ENCODE results near the gene NAAA.
A peak's percentile ranks its signal among the peaks of the same experiment; 100 is the strongest.
"Not testable (repeated sequence)": the region's sequence is repeated elsewhere in the genome, so short reads cannot be mapped to it uniquely, and the experiment has no call there.

The NAAA gene

GRCh38 chr4:75919920-75920319 is 20.9 kb downstream of the NAAA start:
- Histone ChIP-seq H3K36me3 (replicated peaks; ENCODE audit: low read depth, low read length) (peaks cover 54% of the 10 kb centered on the region), H3K27ac (ENCODE audit: low read length) (no peak overlapping the region), H3K27me3 (ENCODE audit: low read depth, low read length) (no peaks in the 10 kb centered on the region), H3K9ac (ENCODE audit: low read length) (no peak overlapping the region), H3K4me1 (ENCODE audit: low read length) (no peaks in the 10 kb centered on the region), H3K4me2 (ENCODE audit: low read length) (no peak overlapping the region), H2AFZ (ENCODE audit: low read depth, low read length) (no peak overlapping the region), H3K4me3 (ENCODE audit: low read length) (no peak overlapping the region), H3K79me2 (ENCODE audit: low read length) (no peaks in the 10 kb centered on the region), H3K9me3 (ENCODE audit: insufficient read depth, low read length) (no peaks in the 10 kb centered on the region), H4K20me1 (ENCODE audit: insufficient read depth, low read length) (no peaks in the 10 kb centered on the region)
- no peak for TF ChIP-seq CTCF (IDR thresholded peaks at IDR 0.05; ENCODE audit: low read depth, low read length)
- TF ChIP-seq EZH2phosphoT487 (IDR thresholded peaks at IDR 0.05; ENCODE audit: low read depth): no peak

- Histone ChIP-seq H2AFZ (ENCODE audit: low read depth, low read length) (no peak overlapping the region), H3K9ac (ENCODE audit: low read length) (no peak overlapping the region), H3K36me3 (replicated peaks; ENCODE audit: low read depth, low read length) (peaks cover 38% of the 10 kb centered on the region), H3K4me1 (ENCODE audit: low read length) (no peaks in the 10 kb centered on the region), H3K27ac (ENCODE audit: low read length) (no peak overlapping the region), H3K79me2 (ENCODE audit: low read length) (no peaks in the 10 kb centered on the region), H3K9me3 (ENCODE audit: insufficient read depth, low read length) (no peaks in the 10 kb centered on the region), H4K20me1 (ENCODE audit: insufficient read depth, low read length) (no peaks in the 10 kb centered on the region), H3K27me3 (ENCODE audit: low read depth, low read length) (no peaks in the 10 kb centered on the region), H3K4me2 (ENCODE audit: low read length) (no peak overlapping the region), H3K4me3 (ENCODE audit: low read length) (no peak overlapping the region)
- no peak for TF ChIP-seq EZH2phosphoT487 (IDR thresholded peaks at IDR 0.05; ENCODE audit: low read depth)
- peak; percentile 75 for TF ChIP-seq CTCF (IDR thresholded peaks at IDR 0.05; ENCODE audit: low read depth, low read length)
These were observed 24.6 kb downstream of the NAAA start for GRCh38 chr4:75916091-75916661.

- Histone ChIP-seq H3K79me2 (ENCODE audit: low read length) (no peaks in the 10 kb centered on the region), H3K27ac (ENCODE audit: low read length) (no peak overlapping the region), H2AFZ (ENCODE audit: low read depth, low read length) (no peak overlapping the region), H3K9ac (ENCODE audit: low read length) (no peak overlapping the region), H3K4me3 (ENCODE audit: low read length) (no peak overlapping the region), H3K4me2 (ENCODE audit: low read length) (no peak overlapping the region), H3K27me3 (ENCODE audit: low read depth, low read length) (no peaks in the 10 kb centered on the region), H3K4me1 (ENCODE audit: low read length) (no peaks in the 10 kb centered on the region), H3K9me3 (ENCODE audit: insufficient read depth, low read length) (no peaks in the 10 kb centered on the region), H4K20me1 (ENCODE audit: insufficient read depth, low read length) (no peaks in the 10 kb centered on the region), H3K36me3 (replicated peaks; ENCODE audit: low read depth, low read length) (peaks cover 24% of the 10 kb centered on the region)
- TF ChIP-seq EZH2phosphoT487 (IDR thresholded peaks at IDR 0.05; ENCODE audit: low read depth) (no peak), CTCF (IDR thresholded peaks at IDR 0.05; ENCODE audit: low read depth, low read length) (no peak)
These were observed 27.8 kb downstream of the NAAA start for GRCh38 chr4:75912968-75913367.

GRCh38 chr4:75910831-75911230 is 30.0 kb downstream of the NAAA start:
- not testable (repeated sequence) for H3K9ac ChIP-seq (ENCODE audit: low read length); H3K27me3 ChIP-seq (ENCODE audit: low read depth, low read length); H2AFZ ChIP-seq (ENCODE audit: low read depth, low read length); H3K4me1 ChIP-seq (ENCODE audit: low read length); H3K4me3 ChIP-seq (ENCODE audit: low read length); H3K9me3 ChIP-seq (ENCODE audit: insufficient read depth, low read length); H3K79me2 ChIP-seq (ENCODE audit: low read length); H3K4me2 ChIP-seq (ENCODE audit: low read length); H4K20me1 ChIP-seq (ENCODE audit: insufficient read depth, low read length); H3K27ac ChIP-seq (ENCODE audit: low read length)
- H3K36me3 ChIP-seq (replicated peaks; ENCODE audit: low read depth, low read length): peaks cover 16% of the 10 kb centered on the region

- Histone ChIP-seq H3K4me3 (ENCODE audit: low read length) (no peak overlapping the region), H3K27ac (ENCODE audit: low read length) (no peak overlapping the region), H3K9me3 (ENCODE audit: insufficient read depth, low read length) (no peaks in the 10 kb centered on the region)
These were observed 31.4 kb downstream of the NAAA start for GRCh38 chr4:75909405-75909804.

More at GRCh38 chr4:75909405-75909804, 31.4 kb downstream of the NAAA start:
- Histone ChIP-seq H3K4me2 (ENCODE audit: low read length) (no peak overlapping the region), H3K79me2 (ENCODE audit: low read length) (no peaks in the 10 kb centered on the region), H3K9ac (ENCODE audit: low read length) (no peak overlapping the region), H3K36me3 (replicated peaks; ENCODE audit: low read depth, low read length) (peaks cover 7% of the 10 kb centered on the region), H3K27me3 (ENCODE audit: low read depth, low read length) (no peaks in the 10 kb centered on the region), H2AFZ (ENCODE audit: low read depth, low read length) (no peak overlapping the region), H4K20me1 (ENCODE audit: insufficient read depth, low read length) (no peaks in the 10 kb centered on the region), H3K4me1 (ENCODE audit: low read length) (no peaks in the 10 kb centered on the region)
- TF ChIP-seq CTCF (IDR thresholded peaks at IDR 0.05; ENCODE audit: low read depth, low read length) (no peak), EZH2phosphoT487 (IDR thresholded peaks at IDR 0.05; ENCODE audit: low read depth) (no peak)
